UCSD-AML1 (cell line): ENCODE results near the gene NOTO.

Source experiments
- DNase-seq: peaks from one replicate; lab custom pipeline; 2025; ENCODE audit not compliant: unreplicated experiment; lab: John Stamatoyannopoulos, UW

NOTO gene

GRCh38 chr2:73255907-73256617 lies 53.7 kb downstream of the NOTO start:
- no peak for DNase-seq

- DNase-seq = no peak
These were observed 54.2 kb downstream of the NOTO start for GRCh38 chr2:73256618-73256922.

DNA sequence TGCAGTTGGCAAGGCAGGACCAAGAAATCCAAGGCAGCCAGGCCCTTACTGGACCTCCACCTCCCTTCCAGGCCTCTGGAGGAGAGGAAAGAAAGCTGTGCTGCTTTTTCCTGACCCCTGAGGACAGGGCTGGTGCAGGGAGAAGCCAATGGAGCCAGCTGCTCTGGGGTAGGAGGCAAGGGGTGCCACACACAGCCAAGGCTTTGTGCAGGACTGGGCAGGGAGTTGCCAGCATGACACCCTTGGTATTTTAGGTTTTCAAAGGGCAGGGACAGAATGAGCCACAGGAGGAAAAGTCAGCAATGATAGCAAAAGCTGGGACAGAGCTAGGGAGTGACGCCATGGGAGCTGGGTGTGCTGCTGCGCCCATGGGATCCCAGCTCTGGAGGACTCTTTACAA lies 54.6 kb downstream of the NOTO start:
- DNase-seq = no peak

- peak; percentile 44 for DNase-seq
These were observed 55.2 kb downstream of the NOTO start for GRCh38 chr2:73257425-73258125.

DNA sequence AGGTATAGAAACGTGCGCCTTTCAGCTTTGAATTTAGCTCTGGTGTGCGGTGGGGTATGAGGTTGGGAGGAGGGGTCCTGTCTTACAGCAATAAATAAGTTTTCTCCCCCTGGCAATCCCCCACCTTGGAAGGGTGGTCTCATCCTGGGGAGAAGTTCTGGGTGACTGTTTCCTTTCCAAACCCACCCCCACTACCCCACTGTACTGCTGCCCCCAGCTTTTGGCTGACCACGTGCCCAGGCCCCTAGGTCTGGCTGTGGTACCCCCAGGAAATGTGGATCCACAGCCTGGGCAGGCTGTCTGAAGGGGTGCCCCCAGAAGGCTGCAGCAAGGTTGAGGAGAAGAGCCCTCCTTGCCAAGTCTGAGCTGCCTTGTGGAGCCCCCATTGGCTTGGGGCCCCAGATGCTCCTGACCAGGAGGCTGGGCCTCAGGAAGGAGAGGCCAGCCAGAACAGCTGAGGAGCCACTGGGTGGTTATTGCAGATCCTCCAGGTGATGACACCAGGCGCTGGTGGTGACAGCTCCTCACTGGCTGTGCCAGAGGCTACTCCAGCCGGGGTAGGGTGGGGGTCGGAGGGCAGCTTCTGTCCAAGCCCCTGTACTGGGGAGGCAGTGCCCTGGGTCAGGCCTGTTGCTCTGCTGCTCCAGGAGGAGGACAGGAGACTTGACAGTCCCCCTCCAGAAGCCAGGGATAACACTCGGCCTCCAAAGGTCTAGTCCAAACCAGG lies 56.0 kb downstream of the NOTO start:
- DNase-seq = no peak

- no peak for DNase-seq
These were observed 56.5 kb downstream of the NOTO start for GRCh38 chr2:73258913-73259215.

- DNase-seq = no peak
These were observed 56.9 kb downstream of the NOTO start for GRCh38 chr2:73259276-73259675.

DNA sequence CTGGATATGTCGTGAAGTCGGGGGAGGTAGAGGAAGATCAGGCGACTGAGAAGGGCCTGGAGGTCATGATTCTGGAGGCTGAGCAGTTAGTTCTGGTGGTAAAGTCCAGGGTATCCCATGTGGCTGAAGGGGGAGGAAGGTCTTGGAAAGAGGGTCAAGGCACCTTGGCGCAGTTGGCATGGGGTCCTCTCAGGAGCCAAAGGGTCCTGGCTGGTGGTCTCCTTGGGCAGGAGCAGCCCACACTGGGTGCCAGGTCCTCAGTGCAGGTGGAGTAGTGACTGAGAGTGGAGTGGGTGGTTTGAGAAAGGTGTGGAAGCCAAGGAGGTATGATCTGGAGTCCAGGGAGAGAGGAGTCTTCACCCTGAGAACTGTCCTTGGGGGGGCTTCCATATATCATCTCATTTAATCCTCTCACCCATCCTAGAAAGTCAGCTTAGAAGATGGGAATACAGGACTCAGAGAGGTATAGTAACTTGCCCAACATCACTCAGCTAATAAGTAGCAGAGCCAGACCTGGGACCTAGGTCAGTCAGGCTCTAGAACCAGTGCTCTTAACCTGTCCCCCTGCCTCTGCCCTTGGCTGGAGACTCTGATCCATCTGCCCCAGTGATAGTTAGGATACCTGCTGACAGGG lies 57.4 kb downstream of the NOTO start:
- no peak for DNase-seq

DNA sequence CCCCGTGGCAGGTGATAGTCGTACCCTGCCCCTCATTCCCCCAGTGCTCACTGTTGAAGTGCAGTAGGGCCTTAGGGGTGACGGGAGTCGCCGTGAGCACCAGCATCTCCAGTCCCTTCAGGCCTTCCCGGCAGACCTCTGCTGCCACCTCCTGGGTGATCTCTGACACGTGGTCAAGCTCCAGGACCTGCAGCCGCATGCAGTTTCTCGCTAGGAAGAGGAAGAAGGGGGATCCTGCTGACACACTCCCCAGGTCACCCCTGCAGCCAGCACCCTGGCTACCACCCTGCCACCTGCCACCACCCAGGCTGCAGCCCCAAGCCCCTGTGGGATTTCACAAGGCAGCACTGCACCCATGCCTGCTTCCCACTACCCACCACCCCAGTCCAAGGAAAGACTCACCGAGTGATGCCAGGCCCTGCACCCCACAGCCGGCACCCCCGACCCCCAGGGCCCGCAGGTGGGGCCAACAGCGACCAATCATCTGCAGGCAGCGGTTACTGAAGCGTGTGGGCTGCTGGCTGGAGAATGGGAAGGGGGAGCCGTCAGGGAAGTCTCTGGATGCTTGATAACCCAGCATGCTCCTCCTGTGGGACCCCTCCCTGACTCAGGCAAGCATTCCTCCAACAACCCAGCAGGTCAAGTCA lies 58.1 kb downstream of the NOTO start:
- peak; percentile 62 for DNase-seq
